Neural progenitor cell (in vitro differentiated cells): ENCODE measurements around the gene SPCS2. TPM values are rescaled to one million over a fixed set of nuclear protein-coding genes. Genes with fewer than 3 reads are reported as not detected.

Experiments used
- DNase-seq: peaks from one replicate; pipeline ENCODE4 v3.0.0-alpha.2; 2016; ENCODE audit warnings: low spot score
- H2AFZ ChIP-seq: fragments of 200-600 bp; sonication (generic); replicated peaks from 2 replicates; pipeline ENCODE4 v1.6.1; 2016; ENCODE audit warnings: antibody characterized with exemption
- H3F3A ChIP-seq: fragments of 200-600 bp; sonication (generic); 2 replicates; pipeline ENCODE4 v1.6.1; 2016; ENCODE audit warnings: antibody characterized with exemption, low read depth
- H3K27ac ChIP-seq: fragments of 200-600 bp; sonication (generic); 2 replicates; pipeline ENCODE4 v1.5.1; 2016; ENCODE audit warnings: mild to moderate bottlenecking
- H3K27me3 ChIP-seq: fragments of 200-600 bp; sonication (generic); 2 replicates; pipeline ENCODE4 v1.6.1; 2016; ENCODE audit warnings: mild to moderate bottlenecking, moderate library complexity
- H3K36me3 ChIP-seq: fragments of 200-600 bp; sonication (generic); 2 replicates; pipeline ENCODE4 v1.5.1; 2016
- H3K4me1 ChIP-seq: fragments of 200-600 bp; sonication (generic); 2 replicates; pipeline ENCODE4 v1.6.1; 2016; ENCODE audit warnings: mixed run types
- H3K4me2 ChIP-seq: fragments of 200-600 bp; sonication (generic); 2 replicates; pipeline ENCODE4 v1.6.1; 2016
- H3K4me3 ChIP-seq: fragments of 200-600 bp; sonication (generic); 2 replicates; pipeline ENCODE4 v1.5.1; 2016
- H3K79me2 ChIP-seq: fragments of 200-600 bp; sonication (generic); 2 replicates; pipeline ENCODE4 v1.6.1; 2016; ENCODE audit warnings: low read depth
- H3K9ac ChIP-seq: fragments of 200-600 bp; sonication (generic); 2 replicates; pipeline ENCODE4 v1.6.1; 2016
- H3K9me3 ChIP-seq: fragments of 200-600 bp; sonication (generic); 2 replicates; pipeline ENCODE4 v1.5.1; 2016; ENCODE audit warnings: low read depth
- H4K20me1 ChIP-seq: fragments of 200-600 bp; sonication (generic); 2 replicates; pipeline ENCODE4 v1.6.1; 2016; ENCODE audit warnings: low read depth
- H3K27ac Mint-ChIP-seq: 3 replicates; pipeline ENCODE4 v1.8.0; 2021; ENCODE audit warnings: mixed read lengths
- H3K27me3 Mint-ChIP-seq: 2 replicates; pipeline ENCODE4 v1.8.0; 2022; ENCODE audit warnings: low read depth, mild to moderate bottlenecking, inconsistent platforms, moderate library complexity, mixed read lengths; ENCODE audit not compliant: insufficient read depth
- H3K36me3 Mint-ChIP-seq: 3 replicates; pipeline ENCODE4 v1.8.0; 2021; ENCODE audit warnings: mixed read lengths
- H3K4me1 Mint-ChIP-seq: 3 replicates; pipeline ENCODE4 v1.8.0; 2021; ENCODE audit warnings: mixed read lengths
- H3K4me3 Mint-ChIP-seq: 3 replicates; pipeline ENCODE4 v1.8.0; 2021; ENCODE audit warnings: mild to moderate bottlenecking, moderate library complexity, mixed read lengths
- H3K9me3 Mint-ChIP-seq: 3 replicates; pipeline ENCODE4 v1.8.0; 2020; ENCODE audit warnings: mixed read lengths
- CTCF ChIP-seq: fragments of 200-600 bp; sonication (generic); IDR thresholded peaks from 2 replicates; pipeline ENCODE4 v1.5.1; 2017; ENCODE audit warnings: antibody characterized with exemption, mild to moderate bottlenecking
- EZH2 ChIP-seq: fragments of 200-600 bp; sonication (generic); IDR thresholded peaks from 2 replicates; pipeline ENCODE4 v1.6.1; 2017; ENCODE audit warnings: antibody characterized with exemption, mild to moderate bottlenecking, moderate library complexity
- EZH2phosphoT487 ChIP-seq: fragments of 200-600 bp; sonication (generic); IDR thresholded peaks from 2 replicates; pipeline ENCODE4 v1.6.1; 2017; ENCODE audit warnings: antibody characterized with exemption
- total RNA-seq: library from RNA; depleted of rRNA; stranded (reverse); fragments of >200 nt; gene quantifications from 2 replicates; pipeline ENCODE4 v1.2.3, GENCODE V29; 2015; ENCODE audit warnings: low replicate concordance

Gene SPCS2
- total RNA-seq, 1 donor from 2014 or later, result 66.9 TPM

DNA sequence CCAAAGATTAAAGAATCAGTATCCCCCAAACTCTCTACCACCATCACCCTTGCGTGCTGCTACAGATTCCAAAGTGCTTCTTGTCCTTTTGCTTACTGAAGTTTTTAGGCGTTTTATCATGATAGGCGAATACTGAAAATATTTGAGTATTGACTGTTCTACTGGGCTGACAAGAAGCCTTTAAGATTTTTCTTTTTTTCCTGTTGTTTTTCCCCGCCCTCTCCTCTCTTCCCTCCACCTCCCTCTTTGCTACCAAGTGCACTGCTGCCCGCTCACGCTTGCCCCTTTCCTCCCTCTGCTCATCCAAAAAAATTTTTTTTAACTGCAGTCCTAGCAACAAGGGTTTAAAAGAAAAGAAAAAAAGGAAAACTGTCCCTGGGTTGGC, 679 bp downstream of the SPCS2 start:
- peak overlapping the region; percentile 98 for H3K4me3 Mint-ChIP-seq
- peaks cover 4% of the 10 kb centered on the region for H3K27me3 Mint-ChIP-seq
- Histone ChIP-seq H3K4me3 (peak overlapping the region; percentile 96), H3K27me3 (no peaks in the 10 kb centered on the region), H4K20me1 (no peaks in the 10 kb centered on the region), H3K9ac (peak overlapping the region; percentile 91), H3K36me3 (no peaks in the 10 kb centered on the region), H3K9me3 (no peaks in the 10 kb centered on the region), H3K4me2 (peak overlapping the region; percentile 98), H3K79me2 (peaks cover 61% of the 10 kb centered on the region), H3F3A (no peaks in the 10 kb centered on the region), H3K4me1 (peaks cover 5% of the 10 kb centered on the region), H2AFZ (peak overlapping the region; percentile 66), H3K27ac (peak overlapping the region; percentile 6)
- H3K9me3 Mint-ChIP-seq, result peaks cover under 1% of the 10 kb centered on the region
- peak overlapping the region; percentile 97 for H3K27ac Mint-ChIP-seq
- TF ChIP-seq EZH2phosphoT487 (no peak), EZH2 (no peak), CTCF (no peak)
- DNase-seq, result no peak
- peaks cover 18% of the 10 kb centered on the region for H3K36me3 Mint-ChIP-seq
- H3K4me1 Mint-ChIP-seq, result peaks cover 19% of the 10 kb centered on the region

DNA sequence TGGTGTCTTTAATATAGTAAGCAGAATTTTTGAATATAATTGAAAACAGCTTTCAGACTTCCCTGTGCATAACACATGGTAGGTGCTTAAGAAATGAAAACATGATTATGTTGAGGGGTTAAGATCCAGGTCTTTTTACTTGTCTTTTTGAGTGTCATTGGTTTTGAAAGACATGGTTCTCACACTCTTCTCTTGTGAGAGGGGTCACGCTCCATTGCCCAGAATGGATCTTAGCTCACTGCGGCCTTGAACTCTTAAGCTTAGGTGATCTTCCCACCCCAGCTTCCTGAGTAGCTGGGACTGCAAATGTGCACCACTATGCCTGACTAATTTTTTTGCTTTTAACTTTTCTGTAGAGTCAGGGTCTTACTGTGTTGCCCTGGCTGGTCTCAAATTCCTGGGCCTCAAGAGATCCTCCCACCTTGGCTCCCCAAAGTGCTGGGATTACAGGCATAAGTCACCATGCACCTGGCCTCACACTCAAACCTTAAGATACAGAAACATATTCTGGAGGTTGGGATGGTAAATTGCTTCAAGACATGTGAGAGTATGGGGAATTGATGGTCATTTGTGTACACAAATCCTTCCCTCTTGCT, 1.4 kb downstream of the SPCS2 start:
- Histone ChIP-seq H4K20me1 (peaks cover 6% of the 10 kb centered on the region), H3F3A (no peaks in the 10 kb centered on the region), H3K27me3 (no peaks in the 10 kb centered on the region), H3K9me3 (no peaks in the 10 kb centered on the region), H3K4me3 (peak overlapping the region; percentile 96), H3K9ac (peak overlapping the region; percentile 91), H3K79me2 (peaks cover 68% of the 10 kb centered on the region), H3K27ac (no peak overlapping the region), H3K4me2 (peak overlapping the region; percentile 98), H3K36me3 (no peaks in the 10 kb centered on the region), H2AFZ (no peak overlapping the region), H3K4me1 (peaks cover 5% of the 10 kb centered on the region)
- Mint-ChIP-seq H3K36me3 (peaks cover 22% of the 10 kb centered on the region), H3K9me3 (peaks cover 2% of the 10 kb centered on the region), H3K27ac (peak overlapping the region; percentile 89), H3K4me3 (peak overlapping the region; percentile 98), H3K4me1 (peaks cover 19% of the 10 kb centered on the region), H3K27me3 (peaks cover 4% of the 10 kb centered on the region)
- TF ChIP-seq EZH2phosphoT487 (no peak), CTCF (no peak), EZH2 (no peak)
- DNase-seq, result no peak

DNA sequence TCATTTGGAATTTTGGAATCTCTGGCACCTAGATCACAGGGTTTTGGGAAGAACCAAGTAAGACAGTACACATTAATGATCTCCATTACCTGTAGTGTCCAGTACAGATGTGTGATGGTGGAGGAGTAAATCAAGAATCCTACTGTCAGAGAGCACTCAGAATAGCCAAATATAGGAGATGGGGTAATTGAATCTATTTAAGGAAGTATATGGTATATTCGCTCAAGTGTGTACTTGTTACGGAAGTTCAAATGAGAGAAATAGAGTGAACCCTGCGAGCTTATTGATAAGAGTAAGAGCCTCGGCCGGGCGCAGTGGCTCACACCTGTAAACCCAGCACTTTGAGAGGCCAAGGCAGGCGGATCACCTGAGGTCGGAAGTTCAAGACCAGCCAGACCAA, 2.2 kb downstream of the SPCS2 start:
- Mint-ChIP-seq H3K4me1 (peaks cover 19% of the 10 kb centered on the region), H3K4me3 (peak overlapping the region; percentile 98), H3K36me3 (peaks cover 22% of the 10 kb centered on the region), H3K27me3 (peaks cover 4% of the 10 kb centered on the region), H3K9me3 (peaks cover 2% of the 10 kb centered on the region), H3K27ac (no peak overlapping the region)
- Histone ChIP-seq H3K9me3 (no peaks in the 10 kb centered on the region), H3K27ac (no peak overlapping the region), H2AFZ (no peak overlapping the region), H3F3A (no peaks in the 10 kb centered on the region), H3K9ac (no peak overlapping the region), H3K36me3 (no peaks in the 10 kb centered on the region), H4K20me1 (peaks cover 10% of the 10 kb centered on the region), H3K27me3 (no peaks in the 10 kb centered on the region), H3K4me2 (peak overlapping the region; percentile 98), H3K79me2 (peaks cover 75% of the 10 kb centered on the region), H3K4me3 (no peak overlapping the region), H3K4me1 (peaks cover 5% of the 10 kb centered on the region)
- DNase-seq, result no peak
- TF ChIP-seq EZH2phosphoT487 (no peak), EZH2 (no peak), CTCF (no peak)
